ENCODE data around the gene C9orf72.

- no peak for TF ChIP-seq CTCF (IDR thresholded peaks at IDR 0.05; ENCODE audit: low read length)
- no peak for TF ChIP-seq EZH2 (optimal IDR thresholded peaks at IDR 0.05; ENCODE audit: low read depth, low read length)
Observed at GRCh38 chr9:27619743-27620142, 46.5 kb upstream of the C9orf72 start.

All from MM.1S (cell line).